ENCODE results near the gene TMEM125. TPM values are rescaled to one million over a fixed set of nuclear protein-coding genes. Genes with fewer than 3 reads are reported as not detected.

TMEM125 gene
- total and polyA plus RNA-seq, 4 donors: 7.5 to 19.3 (median 10.5) TPM

GRCh38 chr1:43232482-43232881 is 37.3 kb upstream of the TMEM125 start:
- H3K27me3 ChIP-seq (ENCODE audit: control insufficient read depth, insufficient read depth, low read length): no peaks in the 10 kb centered on the region
- no peak overlapping the region for H3K27ac ChIP-seq (ENCODE audit: low read depth, low read length)
- no peaks in the 10 kb centered on the region for H3K9me3 ChIP-seq (ENCODE audit: control insufficient read depth, insufficient read depth, low read length)
- H3K4me3 ChIP-seq (ENCODE audit: low read depth, low read length): no peak overlapping the region
- peaks cover 8% of the 10 kb centered on the region for H3K4me1 ChIP-seq (ENCODE audit: control insufficient read depth, insufficient read depth, low read length)
- peak in 2 of 6 donors; percentile 6 to 85 for DNase-seq (ENCODE audit: low read depth in 4 of 6, low spot score in 6 of 6)
- H3K36me3 ChIP-seq (ENCODE audit: control insufficient read depth, insufficient read depth, low read length): peaks cover 3% of the 10 kb centered on the region
- 77% methylated on average over 2 of the region's 4 CpGs for WGBS (ENCODE audit: insufficient coverage)

DNA sequence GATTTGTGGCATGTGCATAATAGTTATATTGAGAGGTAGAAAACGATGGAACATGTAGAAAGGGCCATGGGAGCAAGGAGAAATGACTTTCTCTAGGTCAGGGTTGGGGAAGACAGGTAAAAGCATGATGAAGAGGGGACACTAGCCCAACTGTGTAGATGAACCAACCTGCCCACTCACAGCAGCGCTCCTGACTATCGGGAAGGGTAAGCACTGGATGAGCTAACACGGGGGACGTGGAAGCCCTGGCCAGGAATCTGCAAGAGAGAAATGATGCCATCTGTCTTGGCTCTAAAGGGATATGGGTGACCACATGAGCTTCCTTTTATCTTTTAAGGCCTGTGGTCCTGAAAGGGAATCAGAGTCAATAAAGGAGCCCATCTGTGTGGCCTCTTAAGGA is 36.2 kb upstream of the TMEM125 start:
- H3K4me1 ChIP-seq (ENCODE audit: control insufficient read depth, insufficient read depth, low read length): peaks cover 12% of the 10 kb centered on the region
- H3K4me3 ChIP-seq (ENCODE audit: low read depth, low read length): no peak overlapping the region
- H3K36me3 ChIP-seq (ENCODE audit: control insufficient read depth, insufficient read depth, low read length): peaks cover 3% of the 10 kb centered on the region
- H3K9me3 ChIP-seq (ENCODE audit: control insufficient read depth, insufficient read depth, low read length): no peaks in the 10 kb centered on the region
- DNase-seq (ENCODE audit: low read depth in 4 of 6, low spot score in 6 of 6): no peak
- H3K27ac ChIP-seq (ENCODE audit: low read depth, low read length): no peak overlapping the region
- no peaks in the 10 kb centered on the region for H3K27me3 ChIP-seq (ENCODE audit: control insufficient read depth, insufficient read depth, low read length)
- 85% methylated on average over 5 of the region's 5 CpGs for WGBS (ENCODE audit: insufficient coverage)

GRCh38 chr1:43234267-43234666 is 35.5 kb upstream of the TMEM125 start:
- DNase-seq (ENCODE audit: low read depth in 4 of 6, low spot score in 6 of 6): no peak
- H3K4me3 ChIP-seq (ENCODE audit: low read depth, low read length): no peak overlapping the region
- H3K27me3 ChIP-seq (ENCODE audit: control insufficient read depth, insufficient read depth, low read length): no peaks in the 10 kb centered on the region
- no peak overlapping the region for H3K27ac ChIP-seq (ENCODE audit: low read depth, low read length)
- H3K36me3 ChIP-seq (ENCODE audit: control insufficient read depth, insufficient read depth, low read length): peaks cover 3% of the 10 kb centered on the region
- no peaks in the 10 kb centered on the region for H3K9me3 ChIP-seq (ENCODE audit: control insufficient read depth, insufficient read depth, low read length)
- H3K4me1 ChIP-seq (ENCODE audit: control insufficient read depth, insufficient read depth, low read length): peaks cover 12% of the 10 kb centered on the region
- 96% methylated on average over 17 of the region's 17 CpGs for WGBS (ENCODE audit: insufficient coverage)

DNA sequence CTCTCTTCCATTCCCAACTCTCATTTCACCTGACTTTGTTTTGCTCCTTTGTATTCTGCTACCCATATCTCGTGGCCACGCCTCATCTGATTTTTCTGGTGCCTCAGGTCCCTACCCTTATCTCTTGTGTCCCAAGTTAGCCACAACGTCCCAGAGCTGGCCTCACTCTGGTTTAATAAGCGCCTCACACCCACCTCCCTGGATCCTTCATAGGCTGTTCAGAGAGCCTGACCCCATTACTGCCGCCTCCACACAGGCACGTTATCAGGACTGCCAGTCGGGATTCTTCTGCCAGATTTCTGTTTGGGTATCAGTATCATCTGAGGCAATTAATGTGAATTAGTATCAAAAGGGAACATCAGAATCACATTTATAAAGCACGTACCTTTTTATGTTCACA is 34.7 kb upstream of the TMEM125 start:
- no peak overlapping the region for H3K27ac ChIP-seq (ENCODE audit: low read depth, low read length)
- WGBS (ENCODE audit: insufficient coverage): 80% methylated on average over 4 of the region's 8 CpGs
- no peaks in the 10 kb centered on the region for H3K9me3 ChIP-seq (ENCODE audit: control insufficient read depth, insufficient read depth, low read length)

GRCh38 chr1:43235451-43236121 is 34.2 kb upstream of the TMEM125 start:
- H3K4me1 ChIP-seq (ENCODE audit: control insufficient read depth, insufficient read depth, low read length): peaks cover 5% of the 10 kb centered on the region
- no peaks in the 10 kb centered on the region for H3K36me3 ChIP-seq (ENCODE audit: control insufficient read depth, insufficient read depth, low read length)
- no peaks in the 10 kb centered on the region for H3K9me3 ChIP-seq (ENCODE audit: control insufficient read depth, insufficient read depth, low read length)
- H3K27ac ChIP-seq (ENCODE audit: low read depth, low read length): no peak overlapping the region
- H3K27me3 ChIP-seq (ENCODE audit: control insufficient read depth, insufficient read depth, low read length): no peaks in the 10 kb centered on the region
- 88% methylated on average over 9 of the region's 9 CpGs for WGBS (ENCODE audit: insufficient coverage)
- H3K4me3 ChIP-seq (ENCODE audit: low read depth, low read length): no peak overlapping the region
- no peak for DNase-seq (ENCODE audit: low read depth in 4 of 6, low spot score in 6 of 6)

More for the DNA sequence above, 34.7 kb upstream of the TMEM125 start:
- Histone ChIP-seq H3K36me3 (ENCODE audit: control insufficient read depth, insufficient read depth, low read length) (peaks cover 3% of the 10 kb centered on the region), H3K4me1 (ENCODE audit: control insufficient read depth, insufficient read depth, low read length) (peaks cover 10% of the 10 kb centered on the region), H3K27me3 (ENCODE audit: control insufficient read depth, insufficient read depth, low read length) (no peaks in the 10 kb centered on the region), H3K4me3 (ENCODE audit: low read depth, low read length) (no peak overlapping the region)
- no peak for DNase-seq (ENCODE audit: low read depth in 4 of 6, low spot score in 6 of 6)

- Histone ChIP-seq H3K27ac (ENCODE audit: low read depth, low read length) (no peak overlapping the region), H3K9me3 (ENCODE audit: control insufficient read depth, insufficient read depth, low read length) (no peaks in the 10 kb centered on the region), H3K36me3 (ENCODE audit: control insufficient read depth, insufficient read depth, low read length) (no peaks in the 10 kb centered on the region), H3K27me3 (ENCODE audit: control insufficient read depth, insufficient read depth, low read length) (no peaks in the 10 kb centered on the region), H3K4me3 (ENCODE audit: low read depth, low read length) (no peak overlapping the region), H3K4me1 (ENCODE audit: control insufficient read depth, insufficient read depth, low read length) (peaks cover 5% of the 10 kb centered on the region)
- no CpG with 5 or more reads among the region's 1 CpG for WGBS (ENCODE audit: insufficient coverage)
- DNase-seq (ENCODE audit: low read depth in 4 of 6, low spot score in 6 of 6): no peak
These were observed 32.7 kb upstream of the TMEM125 start for GRCh38 chr1:43237121-43237520.

GRCh38 chr1:43238085-43238484 is 31.7 kb upstream of the TMEM125 start:
- no peaks in the 10 kb centered on the region for H3K36me3 ChIP-seq (ENCODE audit: control insufficient read depth, insufficient read depth, low read length)
- peaks cover 5% of the 10 kb centered on the region for H3K4me1 ChIP-seq (ENCODE audit: control insufficient read depth, insufficient read depth, low read length)
- no peaks in the 10 kb centered on the region for H3K27me3 ChIP-seq (ENCODE audit: control insufficient read depth, insufficient read depth, low read length)
- H3K27ac ChIP-seq (ENCODE audit: low read depth, low read length): no peak overlapping the region
- DNase-seq (ENCODE audit: low read depth in 4 of 6, low spot score in 6 of 6): peak in 3 of 6 donors; percentile 20 to 82 (median 61)
- WGBS (ENCODE audit: insufficient coverage): 8% methylated on average over 4 of the region's 5 CpGs
- no peak overlapping the region for H3K4me3 ChIP-seq (ENCODE audit: low read depth, low read length)
- H3K9me3 ChIP-seq (ENCODE audit: control insufficient read depth, insufficient read depth, low read length): no peaks in the 10 kb centered on the region

DNA sequence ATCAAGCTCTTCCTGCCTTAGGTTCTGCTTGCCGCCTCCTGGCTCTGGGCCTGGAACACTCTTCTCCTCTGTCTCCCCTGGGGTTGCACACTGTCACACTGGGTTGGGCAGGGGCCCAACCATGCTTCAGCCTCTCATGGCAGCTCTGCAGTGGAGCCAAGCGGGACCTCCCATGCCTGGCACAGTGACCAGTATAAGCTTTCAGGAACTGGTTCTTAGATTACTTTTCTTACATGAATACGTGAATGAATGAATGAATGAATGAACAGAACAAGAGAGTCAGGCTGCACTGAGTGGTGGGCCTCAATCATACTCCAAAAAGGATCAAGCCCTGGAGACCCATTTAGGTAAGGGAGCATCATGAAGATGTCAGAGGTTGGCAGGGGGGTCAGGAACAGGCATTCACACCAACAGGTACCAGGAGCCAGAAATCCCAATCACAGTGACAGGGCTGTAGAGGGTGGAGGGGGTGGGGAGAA is 30.8 kb upstream of the TMEM125 start:
- Histone ChIP-seq H3K4me1 (ENCODE audit: control insufficient read depth, insufficient read depth, low read length) (peaks cover 5% of the 10 kb centered on the region), H3K4me3 (ENCODE audit: low read depth, low read length) (no peak overlapping the region), H3K27me3 (ENCODE audit: control insufficient read depth, insufficient read depth, low read length) (no peaks in the 10 kb centered on the region), H3K36me3 (ENCODE audit: control insufficient read depth, insufficient read depth, low read length) (no peaks in the 10 kb centered on the region), H3K27ac (ENCODE audit: low read depth, low read length) (no peak overlapping the region), H3K9me3 (ENCODE audit: control insufficient read depth, insufficient read depth, low read length) (no peaks in the 10 kb centered on the region)
- WGBS (ENCODE audit: insufficient coverage): 88% methylated on average over 2 of the region's 3 CpGs
- no peak for DNase-seq (ENCODE audit: low read depth in 4 of 6, low spot score in 6 of 6)

- DNase-seq (ENCODE audit: low read depth in 4 of 6, low spot score in 6 of 6): no peak
- H3K27me3 ChIP-seq (ENCODE audit: control insufficient read depth, insufficient read depth, low read length): no peaks in the 10 kb centered on the region
- H3K9me3 ChIP-seq (ENCODE audit: control insufficient read depth, insufficient read depth, low read length): no peaks in the 10 kb centered on the region
- H3K36me3 ChIP-seq (ENCODE audit: control insufficient read depth, insufficient read depth, low read length): no peaks in the 10 kb centered on the region
- WGBS (ENCODE audit: insufficient coverage): 89% methylated on average over 2 of the region's 3 CpGs
- no peak overlapping the region for H3K4me3 ChIP-seq (ENCODE audit: low read depth, low read length)
- no peak overlapping the region for H3K27ac ChIP-seq (ENCODE audit: low read depth, low read length)
- peaks cover 5% of the 10 kb centered on the region for H3K4me1 ChIP-seq (ENCODE audit: control insufficient read depth, insufficient read depth, low read length)
These were observed 30.3 kb upstream of the TMEM125 start for GRCh38 chr1:43239484-43239883.

- H3K27ac ChIP-seq (ENCODE audit: low read depth, low read length): no peak overlapping the region
- no peaks in the 10 kb centered on the region for H3K27me3 ChIP-seq (ENCODE audit: control insufficient read depth, insufficient read depth, low read length)
- no peak overlapping the region for H3K4me3 ChIP-seq (ENCODE audit: low read depth, low read length)
- H3K36me3 ChIP-seq (ENCODE audit: control insufficient read depth, insufficient read depth, low read length): no peaks in the 10 kb centered on the region
- H3K9me3 ChIP-seq (ENCODE audit: control insufficient read depth, insufficient read depth, low read length): no peaks in the 10 kb centered on the region
- no peak for DNase-seq (ENCODE audit: low read depth in 4 of 6, low spot score in 6 of 6)
- WGBS (ENCODE audit: insufficient coverage): 77% methylated on average over 6 of the region's 6 CpGs
- peaks cover 5% of the 10 kb centered on the region for H3K4me1 ChIP-seq (ENCODE audit: control insufficient read depth, insufficient read depth, low read length)
These were observed 28.4 kb upstream of the TMEM125 start for GRCh38 chr1:43241413-43241836.

All from spinal cord (tissue), 10 donors.